ENCODE data around the gene SPPL2B. TPM values are rescaled to one million over a fixed set of nuclear protein-coding genes. Genes with fewer than 3 reads are reported as not detected.

The SPPL2B gene
- polyA plus RNA-seq, 1 experiment: 9.9 TPM

DNA sequence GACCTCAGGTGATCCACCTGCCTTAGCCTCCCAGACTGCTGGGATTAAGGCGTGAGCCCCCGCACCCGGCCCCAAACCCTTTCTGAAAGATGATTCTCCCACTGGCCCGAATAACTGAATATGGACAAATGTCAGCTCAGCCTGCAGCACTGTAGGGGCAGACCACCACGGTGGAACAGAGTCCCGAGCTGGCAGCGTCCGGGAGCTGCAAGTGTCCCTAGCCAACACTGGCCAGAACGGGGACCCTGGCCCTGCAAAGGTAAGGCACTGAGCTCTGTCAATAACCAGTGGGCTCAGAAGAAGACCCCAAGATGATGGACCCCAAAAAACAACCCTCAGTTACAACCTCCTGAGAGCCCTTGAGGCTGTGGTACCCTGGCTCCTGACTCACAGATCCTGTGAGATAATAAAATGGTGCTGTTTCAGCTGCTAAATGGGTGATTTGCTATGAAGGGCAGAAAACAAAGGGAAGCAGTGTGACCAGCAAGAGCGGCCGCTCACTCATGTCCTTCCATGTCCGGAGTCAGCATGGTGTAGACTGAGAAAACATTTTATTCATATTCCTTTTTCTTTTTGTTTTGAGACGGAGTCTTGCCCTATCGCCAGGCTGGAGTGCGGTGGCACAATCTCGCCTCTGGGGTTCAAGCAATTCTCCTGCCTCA is 1.7 kb upstream of the SPPL2B start:
- DNase-seq (ENCODE audit: low read depth, low spot score): no peak
- Histone ChIP-seq H3K27ac (ENCODE audit: low read depth, low read length) (no peak overlapping the region), H3K4me3 (ENCODE audit: low read depth, low read length) (peak overlapping the region; percentile 86), H3K27me3 (ENCODE audit: control insufficient read depth, insufficient read depth, low read length) (no peaks in the 10 kb centered on the region), H3K9me3 (ENCODE audit: control insufficient read depth, insufficient read depth, low read length) (no peaks in the 10 kb centered on the region; the same call in 1 of the 2 replicates)
- TF ChIP-seq, protein P1, sequence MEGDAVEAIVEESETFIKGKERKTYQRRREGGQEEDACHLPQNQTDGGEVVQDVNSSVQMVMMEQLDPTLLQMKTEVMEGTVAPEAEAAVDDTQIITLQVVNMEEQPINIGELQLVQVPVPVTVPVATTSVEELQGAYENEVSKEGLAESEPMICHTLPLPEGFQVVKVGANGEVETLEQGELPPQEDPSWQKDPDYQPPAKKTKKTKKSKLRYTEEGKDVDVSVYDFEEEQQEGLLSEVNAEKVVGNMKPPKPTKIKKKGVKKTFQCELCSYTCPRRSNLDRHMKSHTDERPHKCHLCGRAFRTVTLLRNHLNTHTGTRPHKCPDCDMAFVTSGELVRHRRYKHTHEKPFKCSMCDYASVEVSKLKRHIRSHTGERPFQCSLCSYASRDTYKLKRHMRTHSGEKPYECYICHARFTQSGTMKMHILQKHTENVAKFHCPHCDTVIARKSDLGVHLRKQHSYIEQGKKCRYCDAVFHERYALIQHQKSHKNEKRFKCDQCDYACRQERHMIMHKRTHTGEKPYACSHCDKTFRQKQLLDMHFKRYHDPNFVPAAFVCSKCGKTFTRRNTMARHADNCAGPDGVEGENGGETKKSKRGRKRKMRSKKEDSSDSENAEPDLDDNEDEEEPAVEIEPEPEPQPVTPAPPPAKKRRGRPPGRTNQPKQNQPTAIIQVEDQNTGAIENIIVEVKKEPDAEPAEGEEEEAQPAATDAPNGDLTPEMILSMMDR (IDR thresholded peaks at IDR 0.05; ENCODE audit: low read depth, low read length): no peak
- ChIA-PET CTCF (interaction anchor here (1.3 kb wide), 1 partner anchor 11 kb away, joined by 6 read pairs; no protein-coding TSS in a partner anchor), POLR2A (interaction anchor here (0.5 kb wide), 1 partner anchor 141 kb away, joined by 3 read pairs; no protein-coding TSS in a partner anchor)

DNA sequence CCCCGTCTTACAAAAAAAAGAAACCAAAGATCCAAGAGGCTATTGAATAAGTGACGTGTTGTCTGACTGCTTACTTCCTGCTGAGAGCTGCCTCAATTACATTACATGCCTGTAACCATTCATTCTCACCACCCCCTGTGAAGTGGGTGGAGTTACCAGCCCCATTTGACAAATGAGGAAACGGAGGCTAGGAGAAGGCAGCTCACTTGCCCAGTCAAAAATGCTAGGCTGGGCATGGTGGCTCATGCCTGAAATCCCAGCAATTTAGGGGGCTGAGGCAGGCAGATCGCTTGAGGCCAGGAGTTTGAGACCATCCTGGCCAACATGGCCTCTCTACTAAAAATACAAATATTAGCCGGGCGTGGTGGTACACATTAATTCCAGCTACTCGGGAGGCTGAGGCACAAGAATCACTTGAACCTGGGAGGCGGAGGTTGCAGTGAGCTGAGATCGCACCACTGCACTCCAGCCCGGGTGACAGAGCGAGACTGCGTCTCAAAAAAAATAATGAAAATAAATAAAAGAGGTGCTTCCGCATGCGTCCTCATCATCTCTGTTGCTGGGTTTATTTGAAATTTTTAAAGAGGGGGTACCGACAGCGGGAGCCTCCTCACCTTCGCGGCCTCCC is 597 bp upstream of the SPPL2B start:
- TF ChIP-seq, protein P1 (IDR thresholded peaks at IDR 0.05; ENCODE audit: low read depth, low read length): no peak

DNA sequence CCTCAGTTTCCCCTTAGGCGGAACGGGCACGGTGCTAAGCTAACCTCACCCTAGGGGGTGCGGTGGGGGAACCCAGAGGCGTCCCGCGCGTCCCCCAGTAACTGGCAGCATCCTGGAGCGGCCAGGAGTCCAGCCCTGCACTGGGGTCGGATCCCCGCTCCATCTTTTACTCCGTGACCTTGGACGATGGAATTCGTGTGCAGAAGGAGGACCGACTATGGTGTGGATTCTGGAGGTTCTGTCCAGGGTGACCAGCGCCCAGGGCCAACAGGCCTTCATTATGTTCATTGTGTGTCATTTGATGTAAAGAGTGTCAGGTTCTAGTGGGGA is 630 bp downstream of the SPPL2B start:
- no peak for DNase-seq (ENCODE audit: low read depth, low spot score)
- peak overlapping the region; percentile 86 for H3K4me3 ChIP-seq (ENCODE audit: low read depth, low read length)
- H3K27ac ChIP-seq (ENCODE audit: low read depth, low read length): peak overlapping the region; percentile 21
- peaks cover under 1% of the 10 kb centered on the region; the same call in 1 of the 2 replicates for H3K9me3 ChIP-seq (ENCODE audit: control insufficient read depth, insufficient read depth, low read length)
- TF ChIP-seq, protein P1 (IDR thresholded peaks at IDR 0.05; ENCODE audit: low read depth, low read length): no peak
- ChIA-PET CTCF (interaction anchor here (1.5 kb wide), 1 partner anchor 13 kb away, joined by 5 read pairs; no protein-coding TSS in a partner anchor), POLR2A (no interaction called here)
- no peaks in the 10 kb centered on the region for H3K27me3 ChIP-seq (ENCODE audit: control insufficient read depth, insufficient read depth, low read length)

More for the DNA sequence above, 597 bp upstream of the SPPL2B start:
- Histone ChIP-seq H3K9me3 (ENCODE audit: control insufficient read depth, insufficient read depth, low read length) (no peaks in the 10 kb centered on the region; the same call in 1 of the 2 replicates), H3K27ac (ENCODE audit: low read depth, low read length) (peak overlapping the region; percentile 47), H3K4me3 (ENCODE audit: low read depth, low read length) (peak overlapping the region; percentile 86), H3K27me3 (ENCODE audit: control insufficient read depth, insufficient read depth, low read length) (no peaks in the 10 kb centered on the region)
- ChIA-PET POLR2A (interaction anchor here (0.5 to 0.7 kb wide), 3 partner anchors 36 to 189 kb away, joined by 3 to 14 read pairs (median 5); partner anchors contain the start of gene AP3D1), CTCF (interaction anchor here (1.2 to 1.3 kb wide), 2 partner anchors 12 to 288 kb away, joined by 3 to 6 read pairs; no protein-coding TSS in a partner anchor)
- DNase-seq (ENCODE audit: low read depth, low spot score): peak; percentile 29

DNA sequence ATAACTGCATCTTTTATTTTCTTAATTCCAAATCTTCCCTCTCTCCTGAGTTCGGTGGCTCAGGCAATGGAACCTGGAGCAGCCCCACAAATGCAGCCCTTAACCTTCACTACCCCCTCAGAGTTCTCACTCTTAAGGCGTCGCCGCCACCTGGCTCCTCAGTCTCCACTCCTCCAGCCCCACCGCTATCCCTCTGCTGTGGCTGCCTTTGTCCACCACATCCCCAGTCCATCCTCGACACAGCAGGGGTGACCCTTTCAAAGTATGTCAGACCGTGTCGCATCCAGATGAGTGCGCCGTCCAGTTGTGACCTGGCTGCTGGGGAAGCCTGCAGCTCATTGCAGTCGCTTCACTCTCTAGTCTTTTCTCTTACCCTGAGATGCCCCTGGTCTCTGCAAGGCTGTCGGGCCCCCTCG is 1.0 kb downstream of the SPPL2B start:
- Histone ChIP-seq H3K4me3 (ENCODE audit: low read depth, low read length) (peak overlapping the region; percentile 86), H3K27ac (ENCODE audit: low read depth, low read length) (no peak overlapping the region), H3K27me3 (ENCODE audit: control insufficient read depth, insufficient read depth, low read length) (no peaks in the 10 kb centered on the region), H3K9me3 (ENCODE audit: control insufficient read depth, insufficient read depth, low read length) (peaks cover 5% of the 10 kb centered on the region)
- TF ChIP-seq, protein P1 (IDR thresholded peaks at IDR 0.05; ENCODE audit: low read depth, low read length): no peak
- CTCF ChIA-PET: interaction anchor here (1.5 kb wide), 1 partner anchor 13 kb away, joined by 5 read pairs; no protein-coding TSS in a partner anchor
- POLR2A ChIA-PET: no interaction called here
- DNase-seq (ENCODE audit: low read depth, low spot score): no peak

DNA sequence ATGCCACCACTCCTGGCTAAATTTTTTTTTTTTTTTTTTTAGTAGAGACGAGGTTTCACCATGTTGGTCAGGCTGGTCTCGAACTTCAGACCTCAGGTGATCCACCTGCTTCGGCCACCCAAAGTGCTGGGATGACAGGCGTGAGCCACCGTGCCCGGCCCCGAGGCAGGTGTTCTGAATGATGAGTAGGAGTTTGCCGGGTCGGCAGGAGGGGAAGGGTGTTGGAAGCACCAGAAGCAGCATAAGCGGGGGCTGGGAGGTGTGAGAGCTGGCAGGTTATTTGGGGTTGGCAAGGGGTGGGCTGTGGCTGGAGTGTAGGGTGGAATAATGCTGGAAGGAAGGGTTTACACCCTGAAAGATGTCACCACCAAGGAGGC is 1.8 kb downstream of the SPPL2B start:
- Histone ChIP-seq H3K27me3 (ENCODE audit: control insufficient read depth, insufficient read depth, low read length) (no peaks in the 10 kb centered on the region), H3K27ac (ENCODE audit: low read depth, low read length) (no peak overlapping the region), H3K4me3 (ENCODE audit: low read depth, low read length) (no peak overlapping the region), H3K9me3 (ENCODE audit: control insufficient read depth, insufficient read depth, low read length) (peaks cover 12% of the 10 kb centered on the region)
- CTCF ChIA-PET: interaction anchor here (0.6 to 1.5 kb wide), 2 partner anchors 14 to 94 kb away, joined by 3 to 5 read pairs; partner anchors contain the start of gene PLEKHJ1
- DNase-seq (ENCODE audit: low read depth, low spot score): no peak
- POLR2A ChIA-PET: no interaction called here
- TF ChIP-seq, protein P1 (IDR thresholded peaks at IDR 0.05; ENCODE audit: low read depth, low read length): no peak
